MCF 10A (cell line): ENCODE data around the gene SEC63. TPM values are rescaled to one million over a fixed set of nuclear protein-coding genes. Genes with fewer than 3 reads are reported as not detected.
"Not testable (repeated sequence)": the region's sequence is repeated elsewhere in the genome, so short reads cannot be mapped to it uniquely, and the experiment has no call there.

ENCODE experiments used
- BruUV-seq: library from RNA; stranded (reverse); fragments of 400-500 nt; replicated peaks from 2 replicates; lab custom pipeline; 2021; lab: Mats Ljungman, UMichigan
- CTCF ChIA-PET: fragments of 300-600 bp; sonication (Branson Sonifier 250); formaldehyde crosslinking; extraction: SDS; loops from one replicate; lab custom pipeline; 2021; ENCODE audit warnings: antibody characterized with exemption, inconsistent platforms; lab: Yijun Ruan, JAX
- POLR2A ChIA-PET: fragments of 300-600, 350-650 bp; sonication (Branson Sonifier 250); formaldehyde crosslinking; extraction: SDS; loops from one replicate; lab custom pipeline; 2020; ENCODE audit warnings: antibody characterized with exemption, inconsistent platforms; lab: Yijun Ruan, JAX
- DNase-seq: peaks from one replicate; pipeline ENCODE4 v3.0.0-alpha.2; 2018; ENCODE audit not compliant: unreplicated experiment
- H3K27ac Mint-ChIP-seq: one replicate; pipeline ENCODE4 v1.8.0; 2022; ENCODE audit warnings: mild to moderate bottlenecking, low read depth, mixed read lengths; ENCODE audit not compliant: unreplicated experiment
- H3K27me3 Mint-ChIP-seq: one replicate; pipeline ENCODE4 v1.8.0; 2022; ENCODE audit warnings: mixed read lengths; ENCODE audit not compliant: insufficient read depth, unreplicated experiment
- H3K36me3 Mint-ChIP-seq: one replicate; pipeline ENCODE4 v1.8.0; 2022; ENCODE audit warnings: mild to moderate bottlenecking, moderate library complexity, mixed read lengths; ENCODE audit not compliant: insufficient read depth, unreplicated experiment
- H3K4me1 Mint-ChIP-seq: one replicate; pipeline ENCODE4 v1.8.0; 2022; ENCODE audit warnings: mixed read lengths; ENCODE audit not compliant: insufficient read depth, unreplicated experiment
- H3K4me3 Mint-ChIP-seq: one replicate; pipeline ENCODE4 v1.8.0; 2022; ENCODE audit warnings: mild to moderate bottlenecking, moderate library complexity, mixed read lengths; ENCODE audit not compliant: unreplicated experiment
- H3K9me3 Mint-ChIP-seq: one replicate; pipeline ENCODE4 v1.8.0; 2022; ENCODE audit warnings: mixed read lengths; ENCODE audit not compliant: unreplicated experiment
- intact Hi-C: fragments of 100-400 bp; cut with micrococcal nuclease; formaldehyde crosslinking; loops from 2 replicates; pipeline ENCODE4 v1.14.1; 2022
- total RNA-seq: library from RNA; stranded (reverse); gene quantifications from 2 replicates; pipeline ENCODE4 v1.2.3, GENCODE V29; 2022
- TF ChIP-seq, protein P1 (sequence below): fragments of 200-600 bp; IDR thresholded peaks from one replicate; pipeline ENCODE4 v1.8.0; 2022; ENCODE audit warnings: antibody characterized with exemption, mild to moderate bottlenecking; ENCODE audit not compliant: unreplicated experiment

The SEC63 gene
- total RNA-seq, 1 experiment from 2014 or later = 204 TPM

DNA sequence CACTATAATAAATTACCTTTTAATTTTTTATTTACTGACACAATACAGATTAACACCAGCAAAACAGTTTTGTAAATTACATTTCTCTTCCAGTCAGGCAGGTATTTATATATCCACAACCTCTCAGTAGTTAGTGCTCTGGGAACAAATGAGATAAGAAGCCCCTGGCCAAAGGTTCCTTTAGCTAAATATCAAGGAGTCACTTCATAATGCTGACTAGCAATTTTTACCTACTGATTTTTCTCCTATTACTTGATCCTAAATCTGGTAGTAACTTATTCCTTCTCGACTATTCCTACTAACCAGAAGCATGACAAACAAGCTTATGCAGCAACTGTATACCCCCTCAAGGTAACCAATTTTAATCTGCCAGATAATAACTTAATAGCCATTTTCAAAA is 46.3 kb downstream of the SEC63 start:
- H3K4me1 Mint-ChIP-seq = no peaks in the 10 kb centered on the region
- peak overlapping the region; percentile 44 for H3K27ac Mint-ChIP-seq
- no peaks in the 10 kb centered on the region for H3K27me3 Mint-ChIP-seq
- H3K4me3 Mint-ChIP-seq = no peak overlapping the region
- no TSS peak for BruUV-seq
- H3K36me3 Mint-ChIP-seq = peaks cover 77% of the 10 kb centered on the region
- ChIA-PET CTCF (interaction anchor here (0.8 kb wide), 1 partner anchor 13 kb away, joined by 3 read pairs; no protein-coding TSS in a partner anchor), POLR2A (interaction anchor here (1.5 to 1.7 kb wide), 2 partner anchors 11 to 14 kb away, joined by 4 to 5 read pairs; no protein-coding TSS in a partner anchor)
- TF ChIP-seq, protein P1, sequence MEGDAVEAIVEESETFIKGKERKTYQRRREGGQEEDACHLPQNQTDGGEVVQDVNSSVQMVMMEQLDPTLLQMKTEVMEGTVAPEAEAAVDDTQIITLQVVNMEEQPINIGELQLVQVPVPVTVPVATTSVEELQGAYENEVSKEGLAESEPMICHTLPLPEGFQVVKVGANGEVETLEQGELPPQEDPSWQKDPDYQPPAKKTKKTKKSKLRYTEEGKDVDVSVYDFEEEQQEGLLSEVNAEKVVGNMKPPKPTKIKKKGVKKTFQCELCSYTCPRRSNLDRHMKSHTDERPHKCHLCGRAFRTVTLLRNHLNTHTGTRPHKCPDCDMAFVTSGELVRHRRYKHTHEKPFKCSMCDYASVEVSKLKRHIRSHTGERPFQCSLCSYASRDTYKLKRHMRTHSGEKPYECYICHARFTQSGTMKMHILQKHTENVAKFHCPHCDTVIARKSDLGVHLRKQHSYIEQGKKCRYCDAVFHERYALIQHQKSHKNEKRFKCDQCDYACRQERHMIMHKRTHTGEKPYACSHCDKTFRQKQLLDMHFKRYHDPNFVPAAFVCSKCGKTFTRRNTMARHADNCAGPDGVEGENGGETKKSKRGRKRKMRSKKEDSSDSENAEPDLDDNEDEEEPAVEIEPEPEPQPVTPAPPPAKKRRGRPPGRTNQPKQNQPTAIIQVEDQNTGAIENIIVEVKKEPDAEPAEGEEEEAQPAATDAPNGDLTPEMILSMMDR = no peak
- H3K9me3 Mint-ChIP-seq = no peaks in the 10 kb centered on the region
- no peak for DNase-seq
- intact Hi-C loops = no loop called here

DNA sequence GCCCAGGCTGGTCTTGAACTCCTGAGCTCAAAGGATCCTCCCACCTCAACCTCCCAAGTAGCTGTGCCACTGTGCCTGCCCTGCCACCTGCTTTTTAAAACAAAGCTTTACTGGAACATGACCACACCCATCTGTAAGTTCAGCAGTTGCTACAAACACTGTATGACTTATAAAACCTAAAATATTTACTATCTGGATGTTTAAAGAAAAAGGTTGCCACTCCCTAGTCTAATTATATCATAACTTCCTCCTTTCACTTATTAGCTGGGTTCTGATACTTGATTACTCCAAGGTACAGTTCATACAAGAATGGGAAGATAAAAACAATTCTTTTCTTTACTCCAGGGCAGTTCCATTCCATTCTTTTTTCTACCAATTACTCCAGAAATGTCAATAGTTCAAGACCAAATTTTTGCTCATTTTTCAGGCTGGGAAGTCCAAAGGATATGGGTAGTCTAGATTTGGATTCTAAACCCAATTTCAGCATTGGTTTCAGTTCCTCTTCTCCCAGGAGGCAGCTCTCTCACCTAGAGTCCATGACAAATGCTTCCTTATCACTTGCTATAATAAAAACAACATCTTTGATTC is 63.1 kb downstream of the SEC63 start:
- Mint-ChIP-seq H3K4me1 (peaks cover 9% of the 10 kb centered on the region), H3K27me3 (no peaks in the 10 kb centered on the region), H3K4me3 (no peak overlapping the region), H3K36me3 (peaks cover 96% of the 10 kb centered on the region), H3K27ac (peak overlapping the region; percentile 10), H3K9me3 (peaks cover 7% of the 10 kb centered on the region)
- no peak for DNase-seq
- POLR2A ChIA-PET = interaction anchor here (0.6 kb wide), 1 partner anchor 212 kb away, joined by 4 read pairs; no protein-coding TSS in a partner anchor
- no TSS peak for BruUV-seq
- TF ChIP-seq, protein P1 = no peak
- CTCF ChIA-PET = interaction anchor here (0.6 to 2.0 kb wide), 2 partner anchors 46 to 477 kb away, joined by 4 to 6 read pairs; no protein-coding TSS in a partner anchor
- intact Hi-C loops = no loop called here

DNA sequence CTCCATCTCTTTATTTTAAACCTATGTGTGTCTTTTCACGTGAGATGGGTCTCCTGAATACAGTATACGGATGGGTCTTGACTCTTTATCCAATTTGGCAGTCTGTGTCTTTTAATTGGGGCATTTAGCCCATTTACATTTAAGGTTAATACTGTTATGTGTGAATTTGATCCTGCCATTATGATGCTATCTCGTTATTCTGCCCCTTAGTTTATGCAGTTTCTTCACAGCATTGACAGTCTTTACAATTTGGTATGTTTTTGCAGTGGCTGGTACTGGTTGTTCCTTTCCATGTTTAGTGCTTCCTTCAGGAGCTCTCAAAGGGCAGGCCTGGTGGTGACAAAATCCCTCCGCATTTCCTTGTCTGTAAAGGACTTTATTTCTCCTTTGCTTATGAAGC is 67.6 kb downstream of the SEC63 start:
- H3K4me1 Mint-ChIP-seq, H3K27ac Mint-ChIP-seq, H3K27me3 Mint-ChIP-seq, H3K9me3 Mint-ChIP-seq, CTCF ChIA-PET, POLR2A ChIA-PET, intact Hi-C loops, H3K4me3 Mint-ChIP-seq, BruUV-seq, DNase-seq: not testable (repeated sequence)
- peaks cover 69% of the 10 kb centered on the region for H3K36me3 Mint-ChIP-seq

DNA sequence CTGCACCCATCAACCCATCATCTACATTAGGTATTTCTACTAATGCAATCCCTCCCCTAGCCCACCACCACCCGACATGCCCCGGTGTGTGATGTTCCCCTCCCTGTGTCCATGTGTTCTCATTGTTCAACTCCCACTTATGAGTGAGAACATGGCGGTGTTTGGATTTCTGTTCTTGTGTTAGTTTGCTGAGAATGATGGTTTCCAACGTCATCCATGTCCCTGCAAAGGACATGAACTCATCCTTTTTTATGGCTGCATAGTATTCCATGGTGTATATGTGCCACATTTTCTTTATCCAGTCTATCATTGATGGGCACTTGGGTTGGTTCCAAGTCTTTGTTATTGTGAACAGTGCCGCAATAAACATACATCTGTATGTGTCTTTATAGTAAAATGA is 72.1 kb downstream of the SEC63 start:
- H3K27me3 Mint-ChIP-seq, H3K27ac Mint-ChIP-seq, intact Hi-C loops, H3K4me1 Mint-ChIP-seq, BruUV-seq, H3K9me3 Mint-ChIP-seq, CTCF ChIA-PET, H3K4me3 Mint-ChIP-seq, POLR2A ChIA-PET, DNase-seq: not testable (repeated sequence)
- peaks cover 54% of the 10 kb centered on the region for H3K36me3 Mint-ChIP-seq

DNA sequence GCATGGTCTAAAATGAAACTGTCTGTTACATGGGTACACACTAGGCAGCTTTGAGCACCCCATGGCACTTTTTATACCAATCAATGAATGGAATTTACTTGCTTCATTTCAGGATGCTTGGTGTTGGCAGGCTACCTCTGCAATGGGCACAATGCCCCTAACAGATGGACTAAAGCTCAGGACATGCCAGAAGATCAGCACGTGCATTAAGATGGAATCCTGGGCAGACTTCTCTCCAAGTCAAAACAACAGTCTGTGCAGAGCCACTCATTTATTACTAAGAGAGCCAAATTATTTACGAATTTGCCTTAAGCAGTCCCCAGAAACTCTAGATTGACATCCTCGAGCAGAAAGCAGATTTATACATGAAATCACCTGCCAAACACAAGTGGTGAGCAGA is 78.1 kb downstream of the SEC63 start:
- Mint-ChIP-seq H3K4me3 (no peak overlapping the region), H3K4me1 (no peaks in the 10 kb centered on the region), H3K27ac (no peak overlapping the region), H3K36me3 (peaks cover 68% of the 10 kb centered on the region), H3K9me3 (no peaks in the 10 kb centered on the region), H3K27me3 (no peaks in the 10 kb centered on the region)
- no peak for DNase-seq
- CTCF ChIA-PET = interaction anchor here (1.0 kb wide), 1 partner anchor 9 kb away, joined by 4 read pairs; no protein-coding TSS in a partner anchor
- TF ChIP-seq, protein P1 = no peak
- intact Hi-C loops = no loop called here
- POLR2A ChIA-PET = no interaction called here
- BruUV-seq = no TSS peak
